Globus pallidus (tissue), 1 donor: ENCODE measurements around the gene EVX2.

Source experiments
- DNase-seq: peaks from one replicate; pipeline ENCODE4 v3.0.0-alpha.2; 2015; ENCODE audit warnings: low spot score

The EVX2 gene

GRCh38 chr2:176096243-176096985 lies 12.7 kb upstream of the EVX2 start:
- DNase-seq: no peak

DNA sequence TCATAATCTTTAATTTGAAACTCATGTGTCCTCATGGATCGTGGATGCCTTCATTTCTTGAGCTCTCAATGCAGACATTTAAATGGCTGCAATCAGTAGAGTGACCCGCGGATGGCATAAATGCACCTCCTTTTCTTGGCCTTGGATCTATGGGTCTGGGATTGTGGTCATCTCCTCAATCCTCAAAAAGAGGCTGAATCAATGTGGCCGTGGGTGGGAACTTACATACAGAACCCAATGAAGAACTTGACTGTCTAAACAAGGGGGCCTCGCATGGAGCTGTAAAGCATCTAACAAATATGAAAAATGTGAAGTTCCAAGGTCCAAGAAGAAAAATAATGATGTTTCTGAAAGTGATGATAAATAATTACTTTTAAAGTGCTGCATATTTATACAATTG lies 11.7 kb upstream of the EVX2 start:
- no peak for DNase-seq

- no peak for DNase-seq
Measured at GRCh38 chr2:176094349-176094748, 10.6 kb upstream of the EVX2 start.

GRCh38 chr2:176093898-176094249 lies 10.1 kb upstream of the EVX2 start:
- no peak for DNase-seq

DNA sequence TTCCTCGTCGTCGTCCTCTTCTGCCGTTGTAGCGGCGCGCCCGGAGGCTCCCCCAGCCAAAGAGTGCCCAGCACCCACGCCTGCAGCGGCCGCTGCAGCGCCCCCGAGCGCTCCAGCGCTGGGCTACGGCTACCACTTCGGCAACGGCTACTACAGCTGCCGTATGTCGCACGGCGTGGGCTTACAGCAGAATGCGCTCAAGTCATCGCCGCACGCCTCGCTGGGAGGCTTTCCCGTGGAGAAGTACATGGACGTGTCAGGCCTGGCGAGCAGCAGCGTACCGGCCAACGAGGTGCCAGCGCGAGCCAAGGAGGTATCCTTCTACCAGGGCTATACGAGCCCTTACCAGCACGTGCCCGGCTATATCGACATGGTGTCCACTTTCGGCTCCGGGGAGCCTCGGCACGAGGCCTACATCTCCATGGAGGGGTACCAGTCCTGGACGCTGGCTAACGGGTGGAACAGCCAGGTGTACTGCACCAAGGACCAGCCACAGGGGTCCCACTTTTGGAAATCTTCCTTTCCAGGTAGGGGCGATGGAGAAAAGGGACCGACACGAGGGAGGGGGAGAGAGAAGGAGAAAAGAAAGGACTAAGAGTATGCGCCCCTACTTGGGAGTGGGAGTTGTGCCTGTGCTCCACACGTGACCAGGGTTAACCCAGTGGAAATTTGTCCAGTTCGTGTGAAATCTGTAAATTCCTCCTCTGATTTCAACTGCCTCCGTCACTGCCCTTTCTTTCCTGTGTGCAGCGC lies 9.6 kb upstream of the EVX2 start:
- DNase-seq: no peak

- DNase-seq: no peak
Measured at GRCh38 chr2:176092270-176093144, 8.7 kb upstream of the EVX2 start, which contains the start of gene HOXD13. Gene HOXD13, plus strand, starts transcription at chr2:176092721. Its CDS starts 170 bp downstream, at chr2:176092891.

DNA sequence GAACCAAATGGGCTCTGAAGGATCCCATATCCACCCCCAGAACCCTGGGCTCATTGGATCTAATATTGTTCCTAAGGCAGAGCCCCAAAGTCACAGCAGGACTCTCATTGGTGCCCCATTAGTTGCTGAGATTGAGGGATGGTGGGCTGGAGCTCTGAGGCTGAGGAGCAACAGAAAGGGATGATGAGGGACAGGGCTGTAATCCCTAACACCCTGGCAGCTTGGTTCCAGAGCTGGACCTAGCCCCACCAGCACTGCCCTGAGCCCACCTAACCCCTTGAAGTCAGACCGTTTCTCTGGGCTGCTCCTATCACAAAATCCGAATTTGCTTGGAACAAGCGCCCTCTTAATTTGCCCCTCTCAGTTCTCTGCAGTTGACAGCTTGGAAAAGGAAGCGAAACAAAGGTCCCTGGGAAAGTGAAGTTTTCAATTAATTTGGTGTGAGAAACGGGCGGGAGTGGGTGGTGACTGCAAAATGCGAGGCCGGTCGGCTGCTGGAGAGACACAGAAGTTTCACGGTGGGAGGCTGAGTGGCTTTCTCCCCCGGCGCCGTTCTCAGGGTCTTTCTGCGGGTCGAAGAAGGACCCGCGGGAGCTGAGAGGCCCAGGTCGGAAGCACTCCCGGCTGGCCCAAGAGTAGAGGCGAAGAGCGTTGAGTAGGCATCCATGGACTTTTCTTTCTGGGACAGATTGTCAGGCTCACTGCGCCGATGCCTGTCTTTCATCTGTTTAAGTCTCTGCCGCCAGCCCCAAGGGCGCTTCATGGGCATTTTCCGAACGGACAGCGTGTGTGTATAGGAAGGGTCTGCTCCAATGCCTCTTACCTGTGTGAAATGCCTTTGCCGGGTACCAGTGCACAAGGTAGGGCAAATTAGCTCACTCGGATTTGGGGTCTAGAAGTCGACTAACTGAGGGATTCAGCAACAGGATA lies 7.8 kb upstream of the EVX2 start:
- no peak for DNase-seq

DNA sequence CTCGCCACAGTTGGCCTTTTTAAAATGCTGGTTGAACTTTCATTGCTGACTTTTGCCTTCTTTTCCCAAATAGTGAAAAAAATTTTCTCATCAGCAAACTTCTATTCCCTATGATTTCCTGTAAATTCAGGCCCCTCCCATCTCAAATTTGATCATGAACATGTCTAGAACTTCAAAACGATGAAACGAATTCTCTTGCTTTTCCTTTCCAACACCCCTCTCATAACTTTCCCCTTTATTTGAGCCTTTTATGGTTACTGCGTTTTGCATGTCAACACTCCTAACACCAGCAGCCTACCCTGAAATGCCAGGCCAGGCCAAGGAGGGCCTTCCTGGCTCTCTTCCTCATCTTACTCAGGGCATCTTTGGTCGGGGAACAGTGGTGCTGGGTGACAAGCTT lies 7.1 kb upstream of the EVX2 start:
- DNase-seq: no peak

DNA sequence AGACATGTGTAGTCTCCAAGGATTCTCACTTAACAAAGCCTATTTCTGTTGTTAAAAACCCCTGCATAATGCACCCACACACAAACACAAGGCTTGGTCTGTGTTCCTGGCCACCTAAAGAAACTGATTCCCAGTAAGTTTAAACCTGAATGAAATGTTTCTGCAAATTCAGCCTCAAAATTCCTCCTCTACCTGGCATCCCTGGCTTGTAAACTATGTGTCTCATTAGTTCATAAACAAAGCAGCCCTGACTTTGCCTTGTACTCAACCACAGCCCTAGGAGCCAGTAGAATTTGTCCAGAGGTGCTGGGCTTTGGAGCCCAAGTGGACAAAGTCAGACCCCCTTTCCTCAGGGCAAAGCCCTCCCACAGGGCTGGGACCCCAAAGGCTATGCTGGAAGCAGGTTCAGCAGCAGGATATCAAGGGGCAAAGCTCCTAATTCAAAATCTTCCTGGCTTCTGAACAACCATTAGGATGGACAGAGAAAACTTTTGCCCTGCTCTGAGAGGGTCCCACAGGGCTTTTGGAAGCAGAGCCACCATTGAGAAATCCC lies 6.2 kb upstream of the EVX2 start:
- DNase-seq: no peak

DNA sequence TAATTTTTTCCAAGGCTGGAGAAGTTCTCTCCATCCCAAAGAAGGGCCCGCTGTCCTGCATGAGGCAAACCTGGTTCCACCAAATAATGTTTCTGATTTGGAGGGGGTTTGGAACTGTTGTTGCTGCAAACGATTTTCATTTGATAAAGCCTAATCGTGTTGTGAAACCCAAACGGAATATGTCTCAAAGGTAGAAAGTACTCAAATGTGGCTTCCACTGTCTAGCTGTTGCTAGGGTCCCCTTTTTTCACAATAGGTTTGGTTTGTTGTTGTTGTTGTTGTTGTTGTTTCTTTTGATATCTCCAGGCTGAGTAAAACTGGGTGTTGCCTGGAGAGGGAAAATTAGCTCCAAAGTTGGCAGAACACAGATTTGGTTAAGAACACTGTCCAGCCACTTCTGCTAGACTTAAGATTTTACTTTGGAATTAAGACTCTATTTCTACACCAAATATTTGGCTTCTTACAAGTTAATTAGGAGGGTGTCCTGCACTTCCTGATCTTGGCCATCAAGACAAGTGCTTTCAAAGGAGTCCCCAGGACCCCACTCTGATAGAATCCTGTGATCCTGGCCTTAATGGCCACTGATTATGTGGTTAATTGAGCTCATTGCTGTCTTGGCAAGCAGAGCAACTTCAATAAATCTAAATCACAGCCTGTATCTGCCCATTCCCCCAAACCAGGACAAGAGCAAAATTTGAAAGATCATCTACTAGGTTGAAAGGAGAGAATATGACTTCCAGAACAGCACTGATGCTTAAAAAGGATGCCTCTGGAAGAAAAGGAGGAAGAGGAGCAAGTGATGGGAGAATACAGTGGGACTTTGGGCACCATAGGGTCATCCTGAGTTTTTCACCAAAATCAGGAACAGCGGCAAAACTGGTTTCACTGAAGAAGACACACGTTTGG lies 5.4 kb upstream of the EVX2 start:
- no peak for DNase-seq

DNA sequence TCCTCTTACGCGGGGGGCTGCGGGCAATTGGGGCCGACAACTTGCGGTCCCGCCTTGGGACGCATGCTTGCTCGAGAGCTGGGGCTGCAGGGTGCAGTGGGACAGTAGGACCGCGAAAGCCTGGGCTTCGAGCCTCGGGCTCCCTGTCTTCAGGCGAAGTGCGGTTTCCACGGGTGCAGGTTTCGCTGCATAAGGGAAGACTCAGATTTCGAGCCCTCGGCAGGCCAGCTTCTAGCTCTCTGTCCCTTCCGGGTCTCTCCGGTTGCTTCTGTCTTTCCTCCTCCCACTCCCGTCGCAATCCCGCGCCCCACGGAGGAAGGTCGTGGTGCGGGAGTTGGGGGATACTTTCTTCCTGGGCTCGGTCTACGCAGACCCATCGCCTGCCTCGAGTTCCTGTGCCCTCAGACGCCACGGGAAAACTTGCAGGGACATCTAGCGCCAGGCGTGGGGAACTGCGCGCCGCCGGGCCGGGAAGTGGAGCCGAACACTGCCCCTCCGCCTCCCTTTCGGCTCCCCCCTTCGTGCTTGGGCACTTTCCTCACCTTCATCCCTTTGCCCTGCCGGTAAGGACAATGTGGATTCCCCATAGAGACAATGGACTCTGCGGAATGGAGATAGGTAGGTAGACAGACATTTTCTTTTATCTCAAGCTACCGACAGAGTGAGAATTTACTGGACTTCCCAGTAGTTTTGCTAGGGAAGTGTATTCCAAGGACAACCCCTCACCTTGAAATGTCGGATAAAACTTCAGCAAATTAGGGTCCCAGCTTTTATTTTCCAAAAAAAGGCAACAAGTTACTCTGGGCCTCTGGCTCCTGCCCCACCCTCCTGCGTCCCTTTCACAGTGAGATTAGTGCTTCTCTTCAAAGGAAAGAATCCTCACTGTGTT lies 4.5 kb upstream of the EVX2 start:
- DNase-seq: peak; percentile 32

- DNase-seq: no peak
Measured at GRCh38 chr2:176087330-176088047, 3.7 kb upstream of the EVX2 start.

- DNase-seq: peak; percentile 47
Measured at GRCh38 chr2:176085861-176086771, 2.4 kb upstream of the EVX2 start.

DNA sequence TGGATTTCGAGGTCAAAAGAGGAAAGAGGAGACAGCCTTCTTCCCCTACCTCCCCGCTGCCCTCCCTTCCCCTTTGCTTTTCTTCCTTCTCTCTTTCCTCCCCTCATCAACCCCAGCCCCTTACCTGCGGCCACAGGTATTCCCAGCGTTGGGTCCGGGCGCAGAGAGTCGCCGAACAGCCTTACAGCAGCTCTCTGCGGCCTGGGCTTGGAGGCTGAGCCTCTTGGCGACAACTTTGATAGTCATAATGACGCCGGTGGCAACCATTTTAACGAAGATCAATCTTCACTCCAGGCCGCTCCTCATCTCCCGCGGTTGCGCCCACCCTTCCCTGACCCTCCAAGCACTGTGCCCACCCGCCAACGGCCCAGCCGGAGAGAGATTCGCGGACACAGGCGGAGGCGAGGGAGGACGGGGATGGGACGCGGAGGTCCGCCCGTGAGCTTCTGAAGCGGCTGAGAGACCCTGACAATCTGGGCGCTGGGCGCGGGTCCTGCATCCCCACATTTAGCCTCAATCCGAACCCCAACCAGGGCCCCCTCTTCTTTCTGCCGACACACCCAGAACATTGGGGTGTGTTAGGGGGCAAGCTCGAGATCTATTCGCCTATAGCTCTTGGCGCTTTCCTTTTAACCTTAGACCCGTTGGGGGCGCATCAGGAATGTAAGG lies 1.5 kb upstream of the EVX2 start:
- no peak for DNase-seq

- no peak for DNase-seq
Measured at GRCh38 chr2:176084611-176085119, 903 bp upstream of the EVX2 start.
